Neural cell (in vitro differentiated cells): Measurements from ENCODE around the gene MNS1. TPM values are rescaled to one million over a fixed set of nuclear protein-coding genes. Genes with fewer than 3 reads are reported as not detected.

ENCODE experiments used
- H2AFZ ChIP-seq: fragments of 200-600, 300-800 bp; sonication (generic), shearing (Covaris generic); 2 replicates; pipeline ENCODE4 v1.6.0; 2014; ENCODE audit warnings: low read depth, mild to moderate bottlenecking, antibody characterized with exemption, low read length, moderate library complexity
- H3F3A ChIP-seq: fragments of 200-600 bp; shearing (Covaris generic); 2 replicates; pipeline ENCODE4 v1.6.1; 2016; ENCODE audit warnings: mild to moderate bottlenecking, moderate library complexity, mixed read lengths, antibody characterized with exemption, low read length; ENCODE audit not compliant: insufficient read depth, poor library complexity, severe bottlenecking
- H3K27ac ChIP-seq: fragments of 200-600, 300-800 bp; sonication (generic), shearing (Covaris generic); 2 replicates; pipeline ENCODE4 v1.5.1; 2014; ENCODE audit warnings: mild to moderate bottlenecking, low read length, moderate library complexity
- H3K27me3 ChIP-seq: fragments of 300-800, 200-600 bp; sonication (generic), shearing (Covaris generic); 2 replicates; pipeline ENCODE4 v1.6.0; 2014; ENCODE audit warnings: mild to moderate bottlenecking, low read depth, low read length, moderate library complexity; ENCODE audit not compliant: insufficient read depth
- H3K36me3 ChIP-seq: fragments of 300-800, 200-600 bp; sonication (generic), shearing (Covaris generic); 2 replicates; pipeline ENCODE4 v1.5.1; 2014; ENCODE audit warnings: mild to moderate bottlenecking, antibody characterized with exemption, low read length, moderate library complexity; ENCODE audit not compliant: insufficient read depth
- H3K4me2 ChIP-seq: fragments of 300-800, 200-600 bp; sonication (generic), shearing (Covaris generic); 2 replicates; pipeline ENCODE4 v1.6.0; 2014; ENCODE audit warnings: mild to moderate bottlenecking, low read length
- H3K4me3 ChIP-seq: fragments of 300-800, 200-600 bp; sonication (generic), shearing (Covaris generic); 2 replicates; pipeline ENCODE4 v1.5.1; 2014; ENCODE audit warnings: mild to moderate bottlenecking, low read length, moderate library complexity
- H3K79me2 ChIP-seq: fragments of 200-600 bp; shearing (Covaris generic); replicated peaks from 2 replicates; pipeline ENCODE4 v1.6.0; 2014; ENCODE audit warnings: mild to moderate bottlenecking, low read length, moderate library complexity; ENCODE audit not compliant: insufficient read depth
- H3K9ac ChIP-seq: fragments of 300-800, 200-600 bp; sonication (generic), shearing (Covaris generic); 2 replicates; pipeline ENCODE4 v1.6.1; 2016; ENCODE audit warnings: mild to moderate bottlenecking, low read length, mixed read lengths
- H3K9me2 ChIP-seq: fragments of 200-600 bp; shearing (Covaris generic); 2 replicates; pipeline ENCODE4 v1.6.1; 2016; ENCODE audit warnings: mild to moderate bottlenecking, low read length, mixed read lengths; ENCODE audit not compliant: insufficient read depth
- H3K9me3 ChIP-seq: fragments of 200-600, 300-800 bp; sonication (generic), shearing (Covaris generic); 2 replicates; pipeline ENCODE4 v1.6.1; 2016; ENCODE audit warnings: mild to moderate bottlenecking, mixed run types, low read length, moderate library complexity, mixed read lengths
- H4K20me1 ChIP-seq: fragments of 200-600 bp; shearing (Covaris generic); 2 replicates; pipeline ENCODE4 v1.6.1; 2016; ENCODE audit warnings: mild to moderate bottlenecking, mixed run types; ENCODE audit not compliant: insufficient read depth
- EP300 ChIP-seq: fragments of 450-650 bp; conservative IDR thresholded peaks from 2 replicates; pipeline ENCODE4 v1.6.1; 2014; ENCODE audit warnings: antibody characterized with exemption, mild to moderate bottlenecking, moderate library complexity; ENCODE audit not compliant: poor library complexity, severe bottlenecking
- EZH2 ChIP-seq: fragments of 200-600, 300-800 bp; shearing (Covaris generic), sonication (generic); IDR thresholded peaks from 2 replicates; pipeline ENCODE4 v1.6.1; 2014; ENCODE audit warnings: antibody characterized with exemption, low read length, borderline replicate concordance, mild to moderate bottlenecking; ENCODE audit not compliant: insufficient read depth, poor library complexity, severe bottlenecking
- MXI1 ChIP-seq: fragments of 450-650 bp; conservative IDR thresholded peaks from 2 replicates; pipeline ENCODE4 v1.6.1; 2014; ENCODE audit warnings: antibody characterized with exemption, mild to moderate bottlenecking; ENCODE audit not compliant: poor library complexity, severe bottlenecking
- POLR2AphosphoS5 ChIP-seq: IDR thresholded peaks from 2 replicates; pipeline ENCODE4 v1.6.1; 2012
- RAD21 ChIP-seq: fragments of 450-650 bp; conservative IDR thresholded peaks from 2 replicates; pipeline ENCODE4 v1.6.1; 2014; ENCODE audit warnings: antibody characterized with exemption, mild to moderate bottlenecking, moderate library complexity
- REST ChIP-seq: IDR thresholded peaks from 2 replicates; pipeline ENCODE4 v1.6.1; 2012; ENCODE audit warnings: borderline replicate concordance
- SMC3 ChIP-seq: fragments of 450-650 bp; conservative IDR thresholded peaks from 2 replicates; pipeline ENCODE4 v1.6.1; 2014; ENCODE audit warnings: antibody characterized with exemption, mild to moderate bottlenecking, moderate library complexity; ENCODE audit not compliant: poor library complexity
- TAF1 ChIP-seq: IDR thresholded peaks from 2 replicates; pipeline ENCODE4 v1.6.1; 2012; ENCODE audit warnings: low read depth
- polyA plus RNA-seq: library from polyadenylated mRNA; depleted of rRNA; stranded (reverse); fragments of >200 nt; gene quantifications from 2 replicates; pipeline ENCODE4 v1.2.3, GENCODE V29; 2014
- TF ChIP-seq, protein P1 (sequence below): fragments of 450-650 bp; IDR thresholded peaks from 2 replicates; pipeline ENCODE4 v1.5.1; 2014; ENCODE audit warnings: antibody characterized with exemption, mild to moderate bottlenecking, moderate library complexity; ENCODE audit not compliant: poor library complexity, severe bottlenecking

MNS1 gene
- polyA plus RNA-seq, 1 donor from 2014 or later = not detected

DNA sequence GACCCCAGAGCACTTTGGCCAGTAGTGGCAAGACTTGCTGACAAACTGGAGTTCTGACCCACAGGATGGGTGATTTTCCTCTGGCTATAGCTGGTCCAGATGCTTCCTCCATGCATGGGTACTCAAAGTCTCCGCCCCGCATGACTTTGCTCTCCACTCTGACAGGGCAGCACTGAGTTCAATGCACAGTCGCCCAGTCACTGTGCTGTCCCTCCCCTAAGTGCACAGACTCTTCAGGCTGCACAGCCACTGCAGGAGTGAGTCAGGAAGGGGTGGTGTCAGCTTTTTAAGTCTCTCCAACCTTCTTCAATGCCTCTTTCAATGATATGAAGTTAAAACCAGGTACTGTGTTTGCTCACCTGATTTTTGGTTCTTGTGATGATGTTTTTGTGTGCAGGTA lies 81.9 kb downstream of the MNS1 start:
- Histone ChIP-seq H3K9me2 (no peaks in the 10 kb centered on the region), H3K27me3 (no peaks in the 10 kb centered on the region), H3K9ac (no peak overlapping the region), H3K4me2 (no peak overlapping the region), H3K36me3 (no peaks in the 10 kb centered on the region), H2AFZ (no peak overlapping the region), H3K27ac (no peak overlapping the region), H3K9me3 (no peaks in the 10 kb centered on the region), H3K4me3 (no peak overlapping the region), H3F3A (no peaks in the 10 kb centered on the region), H3K79me2 (peaks cover 11% of the 10 kb centered on the region), H4K20me1 (no peaks in the 10 kb centered on the region)
- TF ChIP-seq POLR2AphosphoS5 (no peak), TAF1 (no peak), RAD21 (no peak), SMC3 (no peak), EZH2 (no peak), EP300 (no peak), REST (no peak), MXI1 (no peak)
- TF ChIP-seq, protein P1, sequence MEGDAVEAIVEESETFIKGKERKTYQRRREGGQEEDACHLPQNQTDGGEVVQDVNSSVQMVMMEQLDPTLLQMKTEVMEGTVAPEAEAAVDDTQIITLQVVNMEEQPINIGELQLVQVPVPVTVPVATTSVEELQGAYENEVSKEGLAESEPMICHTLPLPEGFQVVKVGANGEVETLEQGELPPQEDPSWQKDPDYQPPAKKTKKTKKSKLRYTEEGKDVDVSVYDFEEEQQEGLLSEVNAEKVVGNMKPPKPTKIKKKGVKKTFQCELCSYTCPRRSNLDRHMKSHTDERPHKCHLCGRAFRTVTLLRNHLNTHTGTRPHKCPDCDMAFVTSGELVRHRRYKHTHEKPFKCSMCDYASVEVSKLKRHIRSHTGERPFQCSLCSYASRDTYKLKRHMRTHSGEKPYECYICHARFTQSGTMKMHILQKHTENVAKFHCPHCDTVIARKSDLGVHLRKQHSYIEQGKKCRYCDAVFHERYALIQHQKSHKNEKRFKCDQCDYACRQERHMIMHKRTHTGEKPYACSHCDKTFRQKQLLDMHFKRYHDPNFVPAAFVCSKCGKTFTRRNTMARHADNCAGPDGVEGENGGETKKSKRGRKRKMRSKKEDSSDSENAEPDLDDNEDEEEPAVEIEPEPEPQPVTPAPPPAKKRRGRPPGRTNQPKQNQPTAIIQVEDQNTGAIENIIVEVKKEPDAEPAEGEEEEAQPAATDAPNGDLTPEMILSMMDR = no peak

Other genes starting within 250 kb of the MNS1 start
- 11.2 and 12.9 TPM in 2 replicates for gene RFX7, start 221.3 kb downstream of the MNS1 start, polyA plus RNA-seq
- 20.7 and 23.6 TPM in 2 replicates for gene TEX9, start 99.7 kb downstream of the MNS1 start, polyA plus RNA-seq